ENCODE measurements around the gene CSPG4. TPM values are rescaled to one million over a fixed set of nuclear protein-coding genes. Genes with fewer than 3 reads are reported as not detected.
A peak's percentile ranks its signal among the peaks of the same experiment; 100 is the strongest.

CSPG4 gene
- polyA plus RNA-seq, 2 donors = 3.0 to 4.0 TPM

GRCh38 chr15:75672646-75673425 lies 39.8 kb downstream of the CSPG4 start:
- 44 to 51% methylated on average over 14 of the region's 14 CpGs for WGBS, 2 donors
- no peak overlapping the region for H3K4me3 ChIP-seq (ENCODE audit: low read depth in 1 of 2, low read length in 2 of 2)
- no peaks in the 10 kb centered on the region for H3K27me3 ChIP-seq (ENCODE audit: control insufficient read depth in 1 of 2, insufficient read depth in 2 of 2, low read length in 2 of 2)
- no peaks in the 10 kb centered on the region for H3K9me3 ChIP-seq (ENCODE audit: control insufficient read depth in 2 of 2, insufficient read depth in 1 of 2, low read depth in 1 of 2, low read length in 1 of 2)
- H3K4me1 ChIP-seq (ENCODE audit: control insufficient read depth in 2 of 2, insufficient read depth in 2 of 2, low read length in 1 of 2) = peaks cover 0 to 22% of the 10 kb centered on the region in 2 donors
- H3K36me3 ChIP-seq (ENCODE audit: control insufficient read depth in 2 of 2, insufficient read depth in 2 of 2, low read length in 1 of 2) = peaks cover 0 to 5% of the 10 kb centered on the region in 2 donors
- peak overlapping the region; percentile 45 to 48 for H3K27ac ChIP-seq (ENCODE audit: low read depth in 2 of 2, low read length in 1 of 2)

- Histone ChIP-seq H3K27me3 (ENCODE audit: control insufficient read depth in 1 of 2, insufficient read depth in 2 of 2, low read length in 2 of 2) (no peaks in the 10 kb centered on the region), H3K4me1 (ENCODE audit: control insufficient read depth in 2 of 2, insufficient read depth in 2 of 2, low read length in 1 of 2) (peaks cover 0 to 30% of the 10 kb centered on the region in 2 donors), H3K4me3 (ENCODE audit: low read depth in 1 of 2, low read length in 2 of 2) (no peak overlapping the region), H3K9me3 (ENCODE audit: control insufficient read depth in 2 of 2, insufficient read depth in 1 of 2, low read depth in 1 of 2, low read length in 1 of 2) (no peaks in the 10 kb centered on the region), H3K36me3 (ENCODE audit: control insufficient read depth in 2 of 2, insufficient read depth in 2 of 2, low read length in 1 of 2) (peaks cover 0 to 5% of the 10 kb centered on the region in 2 donors), H3K27ac (ENCODE audit: low read depth in 2 of 2, low read length in 1 of 2) (peak overlapping the region in 1 of 2 donors; percentile 2)
- 75 to 79% methylated on average over 11 of the region's 11 CpGs for WGBS, 2 donors
Measured at GRCh38 chr15:75671730-75672602, 40.7 kb downstream of the CSPG4 start.

GRCh38 chr15:75669879-75670212 lies 42.8 kb downstream of the CSPG4 start:
- 67 to 70% methylated on average over 6 of the region's 6 CpGs for WGBS, 2 donors
- peak overlapping the region in 1 of 2 donors; percentile 93 for H3K27ac ChIP-seq (ENCODE audit: low read depth in 2 of 2, low read length in 1 of 2)
- peaks cover 0 to 31% of the 10 kb centered on the region in 2 donors for H3K4me1 ChIP-seq (ENCODE audit: control insufficient read depth in 2 of 2, insufficient read depth in 2 of 2, low read length in 1 of 2)
- H3K9me3 ChIP-seq (ENCODE audit: control insufficient read depth in 2 of 2, insufficient read depth in 1 of 2, low read depth in 1 of 2, low read length in 1 of 2) = no peaks in the 10 kb centered on the region
- H3K4me3 ChIP-seq (ENCODE audit: low read depth in 1 of 2, low read length in 2 of 2) = no peak overlapping the region
- H3K27me3 ChIP-seq (ENCODE audit: control insufficient read depth in 1 of 2, insufficient read depth in 2 of 2, low read length in 2 of 2) = no peaks in the 10 kb centered on the region
- no peaks in the 10 kb centered on the region for H3K36me3 ChIP-seq (ENCODE audit: control insufficient read depth in 2 of 2, insufficient read depth in 2 of 2, low read length in 1 of 2)

- Histone ChIP-seq H3K36me3 (ENCODE audit: control insufficient read depth in 2 of 2, insufficient read depth in 2 of 2, low read length in 1 of 2) (no peaks in the 10 kb centered on the region), H3K9me3 (ENCODE audit: control insufficient read depth in 2 of 2, insufficient read depth in 1 of 2, low read depth in 1 of 2, low read length in 1 of 2) (no peaks in the 10 kb centered on the region), H3K4me3 (ENCODE audit: low read depth in 1 of 2, low read length in 2 of 2) (no peak overlapping the region), H3K27ac (ENCODE audit: low read depth in 2 of 2, low read length in 1 of 2) (peak overlapping the region; percentile 85 to 93), H3K27me3 (ENCODE audit: control insufficient read depth in 1 of 2, insufficient read depth in 2 of 2, low read length in 2 of 2) (no peaks in the 10 kb centered on the region), H3K4me1 (ENCODE audit: control insufficient read depth in 2 of 2, insufficient read depth in 2 of 2, low read length in 1 of 2) (peaks cover 0 to 36% of the 10 kb centered on the region in 2 donors)
- 49 to 60% methylated on average over 14 of the region's 14 CpGs for WGBS, 2 donors
Measured at GRCh38 chr15:75669191-75669878, 43.3 kb downstream of the CSPG4 start.

GRCh38 chr15:75666823-75667501 lies 45.7 kb downstream of the CSPG4 start:
- WGBS, 2 donors = 41 to 51% methylated on average over 15 of the region's 15 CpGs
- no peak overlapping the region for H3K4me3 ChIP-seq (ENCODE audit: low read depth in 1 of 2, low read length in 2 of 2)
- peaks cover 0 to 38% of the 10 kb centered on the region in 2 donors for H3K4me1 ChIP-seq (ENCODE audit: control insufficient read depth in 2 of 2, insufficient read depth in 2 of 2, low read length in 1 of 2)
- H3K27me3 ChIP-seq (ENCODE audit: control insufficient read depth in 1 of 2, insufficient read depth in 2 of 2, low read length in 2 of 2) = no peaks in the 10 kb centered on the region
- H3K36me3 ChIP-seq (ENCODE audit: control insufficient read depth in 2 of 2, insufficient read depth in 2 of 2, low read length in 1 of 2) = peaks cover 0 to 3% of the 10 kb centered on the region in 2 donors
- H3K9me3 ChIP-seq (ENCODE audit: control insufficient read depth in 2 of 2, insufficient read depth in 1 of 2, low read depth in 1 of 2, low read length in 1 of 2) = no peaks in the 10 kb centered on the region
- H3K27ac ChIP-seq (ENCODE audit: low read depth in 2 of 2, low read length in 1 of 2) = peak overlapping the region; percentile 86 to 98

- Histone ChIP-seq H3K36me3 (ENCODE audit: control insufficient read depth in 2 of 2, insufficient read depth in 2 of 2, low read length in 1 of 2) (peaks cover 2 to 7% of the 10 kb centered on the region in 2 donors), H3K4me1 (ENCODE audit: control insufficient read depth in 2 of 2, insufficient read depth in 2 of 2, low read length in 1 of 2) (peaks cover 0 to 48% of the 10 kb centered on the region in 2 donors), H3K27me3 (ENCODE audit: control insufficient read depth in 1 of 2, insufficient read depth in 2 of 2, low read length in 2 of 2) (no peaks in the 10 kb centered on the region), H3K27ac (ENCODE audit: low read depth in 2 of 2, low read length in 1 of 2) (peak overlapping the region; percentile 84 to 86), H3K9me3 (ENCODE audit: control insufficient read depth in 2 of 2, insufficient read depth in 1 of 2, low read depth in 1 of 2, low read length in 1 of 2) (no peaks in the 10 kb centered on the region), H3K4me3 (ENCODE audit: low read depth in 1 of 2, low read length in 2 of 2) (no peak overlapping the region)
- 42 to 46% methylated on average over 11 of the region's 11 CpGs for WGBS, 2 donors
Measured at GRCh38 chr15:75663931-75664421, 48.7 kb downstream of the CSPG4 start.

- Histone ChIP-seq H3K4me1 (ENCODE audit: control insufficient read depth in 2 of 2, insufficient read depth in 2 of 2, low read length in 1 of 2) (peaks cover 0 to 52% of the 10 kb centered on the region in 2 donors), H3K27ac (ENCODE audit: low read depth in 2 of 2, low read length in 1 of 2) (peak overlapping the region; percentile 84 to 86), H3K36me3 (ENCODE audit: control insufficient read depth in 2 of 2, insufficient read depth in 2 of 2, low read length in 1 of 2) (peaks cover 2 to 10% of the 10 kb centered on the region in 2 donors), H3K9me3 (ENCODE audit: control insufficient read depth in 2 of 2, insufficient read depth in 1 of 2, low read depth in 1 of 2, low read length in 1 of 2) (no peaks in the 10 kb centered on the region), H3K27me3 (ENCODE audit: control insufficient read depth in 1 of 2, insufficient read depth in 2 of 2, low read length in 2 of 2) (no peaks in the 10 kb centered on the region), H3K4me3 (ENCODE audit: low read depth in 1 of 2, low read length in 2 of 2) (no peak overlapping the region)
- WGBS, 2 donors = 86 to 88% methylated on average over 9 of the region's 9 CpGs
Measured at GRCh38 chr15:75662823-75663519, 49.7 kb downstream of the CSPG4 start.

GRCh38 chr15:75661756-75662140 lies 50.9 kb downstream of the CSPG4 start:
- Histone ChIP-seq H3K9me3 (ENCODE audit: control insufficient read depth in 2 of 2, insufficient read depth in 1 of 2, low read depth in 1 of 2, low read length in 1 of 2) (no peaks in the 10 kb centered on the region), H3K4me3 (ENCODE audit: low read depth in 1 of 2, low read length in 2 of 2) (no peak overlapping the region), H3K36me3 (ENCODE audit: control insufficient read depth in 2 of 2, insufficient read depth in 2 of 2, low read length in 1 of 2) (peaks cover 10 to 22% of the 10 kb centered on the region in 2 donors), H3K27ac (ENCODE audit: low read depth in 2 of 2, low read length in 1 of 2) (peak overlapping the region; percentile 95 to 98), H3K27me3 (ENCODE audit: control insufficient read depth in 1 of 2, insufficient read depth in 2 of 2, low read length in 2 of 2) (no peaks in the 10 kb centered on the region), H3K4me1 (ENCODE audit: control insufficient read depth in 2 of 2, insufficient read depth in 2 of 2, low read length in 1 of 2) (peaks cover 3 to 43% of the 10 kb centered on the region in 2 donors)
- 59 to 60% methylated on average over 3 of the region's 3 CpGs for WGBS, 2 donors

All from esophagus (tissue), 2 donors.